DOHH2 (cell line): Measurements from ENCODE around the gene NUDT13.

Source experiments
- H3F3A ChIP-seq: fragments of 200-600 bp; sonication (generic), shearing (Covaris generic); 2 replicates; pipeline ENCODE4 v1.6.0; 2016; ENCODE audit warnings: antibody characterized with exemption, mild to moderate bottlenecking; ENCODE audit not compliant: control insufficient read depth, insufficient read depth
- H3K27ac ChIP-seq: fragments of 200-600 bp; sonication (generic); 2 replicates; pipeline ENCODE4 v1.5.1; 2014; ENCODE audit warnings: low read depth, mild to moderate bottlenecking, low read length, moderate library complexity
- H3K27me3 ChIP-seq: fragments of 200-600 bp; sonication (generic); 2 replicates; pipeline ENCODE4 v1.6.1; 2014; ENCODE audit warnings: mild to moderate bottlenecking, low read length, mixed read lengths; ENCODE audit not compliant: control insufficient read depth
- H3K36me3 ChIP-seq: fragments of 200-600 bp; sonication (generic); 2 replicates; pipeline ENCODE4 v1.6.1; 2014; ENCODE audit warnings: mild to moderate bottlenecking, low read length, moderate library complexity, mixed read lengths; ENCODE audit not compliant: control insufficient read depth
- H3K4me1 ChIP-seq: fragments of 200-600 bp; sonication (generic); 2 replicates; pipeline ENCODE4 v1.6.1; 2014; ENCODE audit warnings: mild to moderate bottlenecking, low read length, mixed read lengths; ENCODE audit not compliant: control insufficient read depth
- H3K4me2 ChIP-seq: fragments of 200-600 bp; sonication (generic); 2 replicates; pipeline ENCODE4 v1.6.0; 2014; ENCODE audit warnings: mild to moderate bottlenecking, low read length, moderate library complexity
- H3K4me3 ChIP-seq: fragments of 200-600 bp; sonication (generic); 2 replicates; pipeline ENCODE4 v1.5.1; 2014; ENCODE audit warnings: mild to moderate bottlenecking, low read length, mixed read lengths
- H3K79me2 ChIP-seq: fragments of 200-600 bp; sonication (generic); 2 replicates; pipeline ENCODE4 v1.6.1; 2014; ENCODE audit warnings: mild to moderate bottlenecking, low read length, mixed read lengths; ENCODE audit not compliant: control insufficient read depth
- H3K9me2 ChIP-seq: fragments of 200-600 bp; sonication (generic); replicated peaks from 2 replicates; pipeline ENCODE4 v1.6.1; 2014; ENCODE audit warnings: mild to moderate bottlenecking, low read length, mixed read lengths; ENCODE audit not compliant: control insufficient read depth
- H3K9me3 ChIP-seq: fragments of 200-600 bp; sonication (generic); 2 replicates; pipeline ENCODE4 v1.6.1; 2014; ENCODE audit warnings: antibody characterized with exemption, low read length, mixed read lengths; ENCODE audit not compliant: control insufficient read depth, insufficient read depth
- H4K20me1 ChIP-seq: fragments of 200-600 bp; sonication (generic); 2 replicates; pipeline ENCODE4 v1.6.0; 2014; ENCODE audit warnings: low read depth, mild to moderate bottlenecking, antibody characterized with exemption, low read length, moderate library complexity; ENCODE audit not compliant: control insufficient read depth, insufficient read depth
- EZH2phosphoT487 ChIP-seq: fragments of 200-600 bp; sonication (generic); IDR thresholded peaks from 2 replicates; pipeline ENCODE4 v1.6.1; 2017; ENCODE audit warnings: borderline replicate concordance, mild to moderate bottlenecking, antibody characterized with exemption, low read length, moderate library complexity, mixed read lengths
- TF ChIP-seq, protein P1 (sequence below): fragments of 200-600 bp; sonication (generic); IDR thresholded peaks from one replicate; pipeline ENCODE4 v1.5.1; 2014; ENCODE audit warnings: antibody characterized with exemption, mild to moderate bottlenecking, low read depth, low read length; ENCODE audit not compliant: poor library complexity, severe bottlenecking

NUDT13 gene

GRCh38 chr10:73084209-73084608 lies 26.0 kb upstream of the NUDT13 start:
- Histone ChIP-seq H3K4me1 (no peaks in the 10 kb centered on the region), H3K9me3 (no peaks in the 10 kb centered on the region), H3K27ac (no peak overlapping the region), H3K27me3 (no peaks in the 10 kb centered on the region), H3K9me2 (no peaks in the 10 kb centered on the region), H3K4me3 (no peak overlapping the region), H4K20me1 (peaks cover 18% of the 10 kb centered on the region), H3K4me2 (no peak overlapping the region), H3F3A (no peaks in the 10 kb centered on the region; the same call in 1 of the 2 replicates), H3K79me2 (peaks cover 97% of the 10 kb centered on the region), H3K36me3 (peaks cover 7% of the 10 kb centered on the region; the same call in 1 of the 2 replicates)
- no peak for TF ChIP-seq EZH2phosphoT487
- TF ChIP-seq, protein P1, sequence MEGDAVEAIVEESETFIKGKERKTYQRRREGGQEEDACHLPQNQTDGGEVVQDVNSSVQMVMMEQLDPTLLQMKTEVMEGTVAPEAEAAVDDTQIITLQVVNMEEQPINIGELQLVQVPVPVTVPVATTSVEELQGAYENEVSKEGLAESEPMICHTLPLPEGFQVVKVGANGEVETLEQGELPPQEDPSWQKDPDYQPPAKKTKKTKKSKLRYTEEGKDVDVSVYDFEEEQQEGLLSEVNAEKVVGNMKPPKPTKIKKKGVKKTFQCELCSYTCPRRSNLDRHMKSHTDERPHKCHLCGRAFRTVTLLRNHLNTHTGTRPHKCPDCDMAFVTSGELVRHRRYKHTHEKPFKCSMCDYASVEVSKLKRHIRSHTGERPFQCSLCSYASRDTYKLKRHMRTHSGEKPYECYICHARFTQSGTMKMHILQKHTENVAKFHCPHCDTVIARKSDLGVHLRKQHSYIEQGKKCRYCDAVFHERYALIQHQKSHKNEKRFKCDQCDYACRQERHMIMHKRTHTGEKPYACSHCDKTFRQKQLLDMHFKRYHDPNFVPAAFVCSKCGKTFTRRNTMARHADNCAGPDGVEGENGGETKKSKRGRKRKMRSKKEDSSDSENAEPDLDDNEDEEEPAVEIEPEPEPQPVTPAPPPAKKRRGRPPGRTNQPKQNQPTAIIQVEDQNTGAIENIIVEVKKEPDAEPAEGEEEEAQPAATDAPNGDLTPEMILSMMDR, result no peak

GRCh38 chr10:73086816-73087215 lies 23.4 kb upstream of the NUDT13 start:
- Histone ChIP-seq H3K27ac (no peak overlapping the region), H4K20me1 (peaks cover 27% of the 10 kb centered on the region)

DNA sequence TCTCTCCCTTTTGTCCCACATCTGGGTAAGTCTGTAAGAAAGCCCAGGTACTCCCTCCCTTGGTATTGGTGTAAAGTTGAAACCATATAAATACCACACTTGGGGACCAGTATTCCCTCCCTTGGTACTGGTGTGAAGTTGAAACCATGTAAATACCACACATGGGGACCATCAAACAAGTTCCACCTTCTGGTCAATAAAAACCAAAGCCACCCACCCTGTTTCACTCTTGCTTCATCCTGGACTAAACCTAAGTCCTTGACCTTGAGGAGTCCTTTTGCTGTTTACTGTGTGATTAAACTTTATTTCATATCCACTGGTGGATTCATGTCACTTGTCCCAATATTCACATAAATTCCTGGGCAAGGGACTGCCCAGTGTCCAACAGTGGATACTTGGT lies 22.0 kb upstream of the NUDT13 start:
- H3K9me2 ChIP-seq, result no peaks in the 10 kb centered on the region
- no peaks in the 10 kb centered on the region; the same call in 1 of the 2 replicates for H3F3A ChIP-seq
- H4K20me1 ChIP-seq, result peaks cover 35% of the 10 kb centered on the region
- H3K79me2 ChIP-seq, result peaks cover 100% of the 10 kb centered on the region
- no peaks in the 10 kb centered on the region for H3K27me3 ChIP-seq
- no peak overlapping the region for H3K4me3 ChIP-seq
- H3K36me3 ChIP-seq, result peaks cover 27% of the 10 kb centered on the region
- H3K9me3 ChIP-seq, result no peaks in the 10 kb centered on the region
- no peak overlapping the region for H3K4me2 ChIP-seq
- H3K27ac ChIP-seq, result no peak overlapping the region
- peaks cover 5% of the 10 kb centered on the region; the same call in 1 of the 2 replicates for H3K4me1 ChIP-seq
- no peak for TF ChIP-seq EZH2phosphoT487
- TF ChIP-seq, protein P1, result no peak

More at GRCh38 chr10:73086816-73087215, 23.4 kb upstream of the NUDT13 start:
- H3K4me2 ChIP-seq, result no peak overlapping the region
- H3K9me2 ChIP-seq, result no peaks in the 10 kb centered on the region
- TF ChIP-seq, protein P1, result no peak
- no peak for TF ChIP-seq EZH2phosphoT487
- H3K4me3 ChIP-seq, result no peak overlapping the region
- H3K4me1 ChIP-seq, result peaks cover 3% of the 10 kb centered on the region; the same call in 1 of the 2 replicates
- H3F3A ChIP-seq, result no peaks in the 10 kb centered on the region; the same call in 1 of the 2 replicates
- H3K36me3 ChIP-seq, result peaks cover 21% of the 10 kb centered on the region
- no peaks in the 10 kb centered on the region for H3K9me3 ChIP-seq
- H3K27me3 ChIP-seq, result no peaks in the 10 kb centered on the region
- peaks cover 99% of the 10 kb centered on the region for H3K79me2 ChIP-seq
